Glomerular visceral epithelial cell (primary cell): ENCODE data around the gene LRSAM1.

Source experiments
- DNase-seq: peaks from one replicate; pipeline ENCODE4 v3.0.0-alpha.2; 2016; ENCODE audit errors: extremely low spot score

Gene LRSAM1

DNA sequence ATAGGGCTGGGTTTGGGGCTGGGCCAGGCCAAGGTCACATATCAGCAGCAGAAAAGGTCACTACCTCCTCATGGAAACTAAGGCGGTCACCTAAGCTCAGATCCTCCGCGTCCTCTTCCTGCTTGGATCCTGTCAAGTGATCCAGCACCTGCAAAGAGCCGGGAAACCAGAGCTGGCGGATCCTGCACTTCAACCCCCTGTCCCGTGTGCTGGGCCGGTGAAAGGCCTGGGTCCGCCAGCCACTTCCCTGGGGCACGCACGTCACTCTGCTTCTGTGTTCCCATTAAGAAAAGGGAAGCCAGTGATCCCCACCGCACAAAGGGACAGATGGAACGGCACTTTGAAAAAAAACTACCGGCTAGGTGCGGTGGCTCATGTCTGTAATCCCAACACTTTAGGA, 99.4 kb downstream of the LRSAM1 start:
- no peak for DNase-seq
